ENCODE results near the gene SIX3. TPM values are rescaled to one million over a fixed set of nuclear protein-coding genes. Genes with fewer than 3 reads are reported as not detected.

SIX3 gene
- total RNA-seq, 1 experiment from 2014 or later = not detected

DNA sequence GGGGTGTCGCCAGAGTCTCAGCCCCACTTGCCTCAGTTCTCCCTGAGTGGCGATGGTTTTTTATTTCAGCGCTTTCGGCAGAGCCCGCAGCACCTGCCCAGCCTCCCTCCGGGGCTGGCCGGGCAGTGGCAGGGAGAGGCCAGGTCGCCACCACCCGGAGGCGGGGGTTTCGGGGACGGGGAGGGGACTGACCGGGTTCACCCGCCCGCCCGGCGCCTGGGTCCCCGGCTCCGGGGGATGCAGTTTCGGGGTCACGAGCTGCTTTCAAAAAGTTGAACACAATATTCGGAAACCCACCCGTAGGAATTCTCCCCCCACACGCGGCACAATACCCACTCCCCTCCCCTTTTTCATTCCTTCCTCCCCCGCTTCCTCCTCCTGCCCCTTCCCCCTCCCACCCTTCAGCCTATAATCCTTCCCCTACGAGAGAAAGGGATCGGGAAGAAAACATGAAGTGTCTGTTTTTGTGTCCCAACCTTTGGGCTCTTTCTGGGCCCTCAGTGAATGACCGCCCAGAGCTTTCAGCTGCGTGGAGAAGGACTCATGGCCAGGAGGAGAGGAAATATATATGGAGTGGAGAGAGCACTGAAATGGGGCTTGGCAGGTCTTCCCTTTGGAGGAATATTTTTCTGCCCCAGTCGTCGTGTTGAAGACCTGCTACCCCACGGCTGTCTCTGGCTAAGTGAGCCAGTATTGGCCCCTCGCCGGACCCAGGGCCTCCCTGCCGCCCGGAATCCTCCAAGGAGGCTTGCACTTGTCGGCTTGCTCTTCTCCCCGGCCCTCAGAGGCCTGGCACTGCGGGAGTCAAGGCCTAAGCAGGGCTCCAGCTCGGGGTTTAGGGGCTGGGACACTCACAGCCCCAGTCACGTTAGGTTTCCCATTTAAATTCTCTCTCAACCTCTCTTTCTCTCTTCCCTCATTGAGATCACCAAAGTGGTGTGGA is 2.1 kb upstream of the SIX3 start:
- in situ Hi-C loops (cut with HindIII; ENCODE audit: low pct_unique_long_range_greater_than_20kb, low sequenced_read_pairs) = no loop called here
- DNase-seq (ENCODE audit: low read depth, low spot score) = no peak

DNA sequence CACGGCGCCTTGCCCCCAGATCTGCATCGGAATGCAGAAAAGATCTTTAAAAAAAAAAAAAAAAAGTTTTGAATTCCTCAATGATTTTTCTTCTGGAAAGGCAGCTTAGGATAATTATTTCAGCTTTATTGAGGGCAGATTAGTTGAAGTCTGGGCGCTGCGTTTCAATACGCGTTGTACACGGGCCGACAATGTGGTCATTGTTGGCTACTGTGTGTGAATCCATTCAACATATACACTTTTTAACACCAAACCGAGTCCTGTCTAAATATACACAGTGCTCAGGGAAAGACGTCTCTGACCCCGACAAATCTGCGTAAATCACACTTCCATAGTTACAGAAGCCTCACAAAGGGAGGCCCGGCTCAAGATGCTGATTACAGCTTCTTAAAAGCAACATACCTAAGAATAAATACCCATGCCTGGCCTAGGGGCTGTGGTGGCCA is 1.4 kb upstream of the SIX3 start:
- in situ Hi-C loops (cut with HindIII; ENCODE audit: low pct_unique_long_range_greater_than_20kb, low sequenced_read_pairs) = no loop called here

DNA sequence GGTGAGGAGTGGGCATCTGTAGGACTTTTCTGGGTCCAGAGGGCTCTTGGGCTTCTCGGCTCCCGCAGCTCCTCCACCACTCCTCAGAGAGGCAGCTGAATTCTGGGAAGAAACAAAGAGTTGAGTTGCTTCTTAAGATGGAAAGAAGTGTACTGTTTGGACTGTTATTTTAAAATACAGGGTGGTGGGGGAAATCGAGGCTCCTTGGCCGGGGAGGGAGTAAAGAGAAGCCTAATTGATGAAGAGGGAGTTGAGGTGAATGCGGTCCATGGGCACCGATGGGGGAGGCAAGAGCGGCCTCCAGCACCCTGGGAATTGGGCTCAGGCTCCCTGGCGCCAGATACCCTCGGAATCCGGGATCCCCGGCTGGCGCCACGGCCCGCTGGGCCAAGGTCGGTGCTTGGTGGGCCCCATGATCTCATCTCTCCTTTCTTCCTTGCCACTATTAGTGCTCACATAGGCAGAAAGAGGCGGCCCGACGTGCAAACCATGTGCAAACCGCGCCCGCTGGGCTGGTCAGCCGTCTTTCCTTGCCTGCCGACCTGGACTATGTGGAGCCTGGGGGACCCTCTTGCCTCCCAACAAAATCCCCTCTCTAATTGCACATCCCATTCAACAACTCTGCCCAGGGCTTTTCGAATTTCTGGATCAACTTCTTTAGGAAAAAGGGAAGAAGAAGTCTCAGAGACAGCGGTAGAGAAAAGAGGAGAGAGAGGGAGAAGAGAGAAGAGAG is 604 bp upstream of the SIX3 start:
- no peak for DNase-seq (ENCODE audit: low read depth, low spot score)
- in situ Hi-C loops (cut with HindIII; ENCODE audit: low pct_unique_long_range_greater_than_20kb, low sequenced_read_pairs) = no loop called here

More for the DNA sequence above, 1.4 kb upstream of the SIX3 start:
- no peak for DNase-seq (ENCODE audit: low read depth, low spot score)

GRCh38 chr2:44942304-44943030 is 965 bp downstream of the SIX3 start:
- DNase-seq (ENCODE audit: low read depth, low spot score) = no peak
- in situ Hi-C loops (cut with HindIII; ENCODE audit: low pct_unique_long_range_greater_than_20kb, low sequenced_read_pairs) = no loop called here

DNA sequence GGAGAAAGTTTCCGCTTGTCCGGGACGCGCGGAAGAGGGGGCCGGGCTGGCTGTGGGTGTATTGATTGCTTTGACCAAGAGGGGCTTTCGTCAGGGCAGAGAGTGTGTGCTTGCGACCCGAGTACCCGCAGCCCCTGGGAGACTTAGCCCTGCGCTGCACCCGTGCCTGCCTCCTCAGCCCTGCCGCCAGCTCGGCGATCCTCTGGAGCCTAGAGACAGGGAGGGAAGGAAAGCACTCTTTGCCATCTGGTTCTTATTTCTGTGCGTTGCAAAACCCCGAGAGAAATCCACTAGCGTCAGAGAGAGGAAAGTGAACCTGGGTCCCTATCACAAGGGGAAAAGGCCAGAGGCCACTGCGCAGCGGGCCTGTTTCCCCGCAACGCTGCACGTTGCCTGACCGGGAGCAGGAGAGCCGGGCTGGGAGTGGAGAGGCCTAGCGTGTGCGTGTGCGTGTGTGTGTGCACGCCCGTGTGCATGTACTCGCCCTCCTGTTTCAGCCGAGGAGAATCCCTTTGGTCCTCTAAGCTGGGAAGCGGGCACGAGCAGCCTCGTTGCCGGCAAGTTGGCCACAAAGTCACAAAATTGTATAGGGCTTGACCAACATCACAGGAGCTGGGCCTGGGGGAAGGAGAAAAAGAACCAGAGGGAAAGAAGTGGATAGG is 1.7 kb downstream of the SIX3 start:
- DNase-seq (ENCODE audit: low read depth, low spot score) = no peak
- in situ Hi-C loops (cut with HindIII; ENCODE audit: low pct_unique_long_range_greater_than_20kb, low sequenced_read_pairs) = no loop called here

DNA sequence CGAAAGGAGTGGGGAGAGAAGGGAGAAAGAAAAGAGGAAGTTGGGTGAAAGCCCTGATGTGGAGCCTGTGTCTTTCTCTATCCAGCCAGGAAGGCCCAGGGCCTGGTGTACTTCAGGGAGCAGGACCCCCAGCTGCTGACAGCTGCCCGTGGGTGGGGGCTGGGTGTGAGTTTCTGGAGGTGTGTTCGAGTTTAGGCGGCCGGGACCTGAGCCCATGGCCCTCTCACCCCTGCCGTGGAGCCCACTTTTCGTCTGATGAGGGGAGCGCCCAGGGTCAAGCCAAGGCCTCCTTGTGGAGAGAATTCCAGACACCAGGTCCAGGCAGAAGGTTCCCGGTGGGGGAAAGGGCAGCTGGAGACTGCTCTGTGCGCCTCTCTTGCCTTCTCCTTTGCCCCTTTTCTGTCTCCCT is 2.2 kb downstream of the SIX3 start:
- in situ Hi-C loops (cut with HindIII; ENCODE audit: low pct_unique_long_range_greater_than_20kb, low sequenced_read_pairs) = no loop called here
- no peak for DNase-seq (ENCODE audit: low read depth, low spot score)

DNA sequence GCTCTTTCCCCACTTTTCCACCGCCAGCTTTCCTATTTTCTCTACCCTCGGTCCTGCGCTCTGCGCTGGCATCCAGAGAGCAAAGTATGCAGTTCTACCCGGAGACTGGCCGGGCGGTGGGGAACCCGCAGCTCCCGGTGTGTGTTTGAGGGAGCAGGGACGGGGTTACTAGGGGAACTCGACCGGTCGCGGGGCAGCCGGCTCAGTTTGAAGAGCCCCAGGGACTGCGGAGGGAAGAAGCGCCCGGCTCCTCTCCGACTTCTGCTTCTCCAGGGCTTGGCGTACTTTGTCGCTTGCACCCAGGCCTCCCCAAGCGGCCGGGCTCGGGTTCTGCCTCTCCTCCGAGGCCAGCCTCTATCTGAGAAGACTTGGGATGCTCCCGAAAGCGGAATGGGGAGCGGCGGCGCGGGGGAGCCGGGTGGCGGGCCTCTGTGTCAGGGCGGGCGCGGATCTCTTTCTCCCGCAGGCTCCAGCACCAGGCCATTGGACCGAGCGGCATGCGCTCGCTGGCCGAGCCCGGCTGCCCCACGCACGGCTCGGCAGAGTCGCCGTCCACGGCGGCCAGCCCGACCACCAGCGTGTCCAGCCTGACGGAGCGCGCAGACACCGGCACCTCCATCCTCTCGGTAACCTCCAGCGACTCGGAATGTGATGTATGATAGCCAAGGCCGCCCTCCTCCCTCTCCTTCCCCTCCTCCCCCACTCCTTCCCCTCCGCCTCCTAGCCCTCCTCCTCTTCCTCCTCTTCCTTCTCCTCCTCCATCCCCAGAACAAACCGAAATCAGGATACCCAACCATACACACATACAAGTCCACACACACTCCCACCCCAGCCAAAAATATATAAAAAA is 2.8 kb downstream of the SIX3 start:
- in situ Hi-C loops (cut with HindIII; ENCODE audit: low pct_unique_long_range_greater_than_20kb, low sequenced_read_pairs) = no loop called here
- no peak for DNase-seq (ENCODE audit: low read depth, low spot score)

- in situ Hi-C loops (cut with HindIII; ENCODE audit: low pct_unique_long_range_greater_than_20kb, low sequenced_read_pairs) = no loop called here
- DNase-seq (ENCODE audit: low read depth, low spot score) = no peak
Measured at GRCh38 chr2:44944952-44945612, 3.6 kb downstream of the SIX3 start.

DNA sequence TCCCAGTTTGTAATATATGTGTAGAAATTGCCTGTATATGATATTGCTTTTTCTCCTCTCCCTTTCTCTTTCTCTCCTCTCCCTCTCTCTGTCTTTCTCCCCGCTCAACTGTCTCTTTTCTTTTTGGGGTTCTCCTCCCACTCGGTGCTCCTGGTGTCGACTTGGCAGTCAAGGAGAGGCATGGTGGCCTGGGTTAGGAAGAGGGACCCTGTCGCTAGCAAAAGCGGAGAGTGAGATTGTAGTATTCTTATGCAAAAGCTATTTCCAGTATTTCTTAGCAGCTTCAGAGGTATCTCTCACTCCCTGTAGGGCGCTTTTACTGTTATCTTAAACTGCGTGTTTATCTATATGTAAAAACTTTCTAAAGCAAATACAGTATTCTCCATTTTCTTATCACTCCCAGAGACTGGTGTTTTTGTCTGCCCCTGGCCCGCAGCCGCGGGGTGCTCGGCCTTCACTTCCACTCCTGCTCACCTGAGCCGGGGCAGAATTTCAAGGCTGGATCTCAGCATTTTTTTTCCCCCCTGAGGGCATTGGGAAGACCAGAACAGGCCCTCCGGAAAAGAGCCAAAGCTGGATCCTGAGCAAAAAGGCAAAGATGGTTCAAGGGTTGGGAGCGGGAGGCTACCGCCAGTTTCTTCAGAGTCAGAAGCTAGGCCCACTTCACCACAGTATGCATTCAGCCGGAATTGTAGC is 4.3 kb downstream of the SIX3 start:
- DNase-seq (ENCODE audit: low read depth, low spot score) = no peak
- in situ Hi-C loops (cut with HindIII; ENCODE audit: low pct_unique_long_range_greater_than_20kb, low sequenced_read_pairs) = no loop called here

- in situ Hi-C loops (cut with HindIII; ENCODE audit: low pct_unique_long_range_greater_than_20kb, low sequenced_read_pairs) = no loop called here
- no peak for DNase-seq (ENCODE audit: low read depth, low spot score)
Measured at GRCh38 chr2:44946372-44947027, 5.0 kb downstream of the SIX3 start.

- in situ Hi-C loops (cut with HindIII; ENCODE audit: low pct_unique_long_range_greater_than_20kb, low sequenced_read_pairs) = no loop called here
- DNase-seq (ENCODE audit: low read depth, low spot score) = no peak
Measured at GRCh38 chr2:44947028-44947375, 5.5 kb downstream of the SIX3 start.

GRCh38 chr2:44948565-44949328 is 7.2 kb downstream of the SIX3 start:
- in situ Hi-C loops (cut with HindIII; ENCODE audit: low pct_unique_long_range_greater_than_20kb, low sequenced_read_pairs) = no loop called here
- no peak for DNase-seq (ENCODE audit: low read depth, low spot score)

DNA sequence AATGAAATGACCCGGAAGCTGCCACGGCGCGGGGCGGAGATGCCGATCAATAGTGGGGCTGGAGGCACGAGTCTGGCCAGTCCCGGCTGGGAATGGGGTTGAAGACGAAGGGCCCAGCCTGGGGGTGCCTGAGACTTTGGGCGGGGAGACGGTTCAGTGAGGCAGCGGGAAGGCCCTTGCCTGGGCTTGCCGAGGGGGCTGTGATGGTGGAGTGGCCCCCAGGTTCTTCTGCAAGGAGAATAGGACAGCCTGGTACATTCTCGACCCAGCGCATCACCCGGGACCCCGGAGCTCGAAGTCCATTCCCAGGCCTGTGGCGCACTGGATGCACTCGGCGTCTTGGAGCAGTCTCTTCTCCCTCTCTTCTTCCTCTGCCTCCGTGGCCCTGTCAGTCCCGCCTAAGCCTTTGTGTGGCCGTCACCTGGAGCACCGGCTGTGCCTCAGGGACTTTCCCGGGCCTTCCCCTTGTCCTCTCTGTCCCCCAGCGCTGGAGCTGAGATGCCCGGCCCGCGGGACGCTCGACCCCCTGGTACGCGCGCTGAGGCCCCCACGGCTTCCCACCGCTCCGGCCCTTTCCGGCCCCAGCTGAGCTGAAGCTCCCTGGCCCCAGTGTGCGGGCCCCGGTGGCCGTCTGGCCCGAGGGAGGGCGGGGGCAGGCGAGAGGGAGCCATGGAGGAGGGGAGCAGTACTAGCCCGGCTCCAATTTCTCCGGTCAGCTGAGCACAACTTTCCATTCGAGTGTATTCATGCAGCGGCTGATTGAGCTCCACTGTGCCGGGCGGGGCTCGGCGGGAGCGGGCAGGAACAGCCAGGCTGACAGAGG is 8.0 kb downstream of the SIX3 start:
- no peak for DNase-seq (ENCODE audit: low read depth, low spot score)
- in situ Hi-C loops (cut with HindIII; ENCODE audit: low pct_unique_long_range_greater_than_20kb, low sequenced_read_pairs) = no loop called here

- no peak for DNase-seq (ENCODE audit: low read depth, low spot score)
- in situ Hi-C loops (cut with HindIII; ENCODE audit: low pct_unique_long_range_greater_than_20kb, low sequenced_read_pairs) = no loop called here
Measured at GRCh38 chr2:44950646-44951045, 9.1 kb downstream of the SIX3 start.
